ENCODE results near the gene WRAP53. TPM values are rescaled to one million over a fixed set of nuclear protein-coding genes. Genes with fewer than 3 reads are reported as not detected.

The WRAP53 gene
- total RNA-seq, 2 experiments from 2014 or later, result 24.8 to 30.7 TPM

- Histone ChIP-seq H3K9me3 (ENCODE audit: low read length) (no peaks in the 10 kb centered on the region), H3K4me1 (ENCODE audit: insufficient read depth, low read length, poor library complexity, severe bottlenecking) (peaks cover 27% of the 10 kb centered on the region), H3K36me3 (ENCODE audit: insufficient read depth, low read length) (peaks cover 49% of the 10 kb centered on the region), H3K9me2 (ENCODE audit: insufficient read depth, low read length) (no peaks in the 10 kb centered on the region), H3K4me3 (ENCODE audit: low read depth, low read length, poor library complexity, severe bottlenecking) (peak overlapping the region; percentile 92), H4K20me1 (ENCODE audit: insufficient read depth, low read length) (peaks cover 24% of the 10 kb centered on the region), H3K79me2 (ENCODE audit: insufficient read depth, low read depth, low read length) (peaks cover 68% of the 10 kb centered on the region), H3K4me2 (ENCODE audit: low read length) (peak overlapping the region; percentile 86), H2AFZ (ENCODE audit: low read length) (peak overlapping the region; percentile 89; the same call in 1 of the 2 replicates), H3K27ac (ENCODE audit: low read depth, low read length, poor library complexity, severe bottlenecking) (peak overlapping the region; percentile 93)
- BruUV-seq (replicated peaks), result TSS peak; percentile 92
- no peak for TF ChIP-seq EZH2phosphoT487 (IDR thresholded peaks at IDR 0.05; ENCODE audit: borderline replicate concordance, low read depth, low read length)
- no peak for TF ChIP-seq CTCF (conservative IDR thresholded peaks at IDR 0.05; ENCODE audit: low read length)
- intact Hi-C loops (cut with micrococcal nuclease; ENCODE audit: unreplicated experiment), result loop anchor here (1.0 to 5.0 kb wide), 8 partner anchors 60 to 691 kb away; partner anchors contain the start of genes FXR2, KCTD11, KRABD2 and POLR2A
- POLR2A ChIA-PET, result interaction anchor here (0.6 to 2.7 kb wide), 11 partner anchors 8 to 609 kb away, joined by 3 to 10 read pairs (median 3); partner anchors contain the start of genes FXR2, SAT2 and SLC25A35
- CTCF ChIA-PET (ENCODE audit: unreplicated experiment), result interaction anchor here (0.6 kb wide), 1 partner anchor 57 kb away, joined by 11 read pairs; no protein-coding TSS in a partner anchor
- DNase-seq (ENCODE audit: low spot score), result peak; percentile 92
Observed at GRCh38 chr17:7686222-7687071, 1.8 kb upstream of the WRAP53 start.

GRCh38 chr17:7687072-7687907 is 987 bp upstream of the WRAP53 start, which contains the start of gene TP53:
TSS of gene TP53 (minus strand) at chr17:7687490. CDS start at chr17:7676594, 10,896 bp downstream.
- H3K36me3 ChIP-seq (ENCODE audit: insufficient read depth, low read length), result peaks cover 49% of the 10 kb centered on the region
- TSS peak; percentile 77 for BruUV-seq (replicated peaks)
- CTCF ChIA-PET (ENCODE audit: unreplicated experiment), result interaction anchor here (0.6 kb wide), 1 partner anchor 56 kb away, joined by 11 read pairs; no protein-coding TSS in a partner anchor

More at GRCh38 chr17:7687072-7687907, 987 bp upstream of the WRAP53 start, which contains the start of gene TP53:
- H3K79me2 ChIP-seq (ENCODE audit: insufficient read depth, low read depth, low read length), result peaks cover 64% of the 10 kb centered on the region
- peak within 1 kb of the TSS; percentile 98 for H3K4me2 ChIP-seq (ENCODE audit: low read length)
- H3K9me2 ChIP-seq (ENCODE audit: insufficient read depth, low read length), result no peaks in the 10 kb centered on the region
- peak within 1 kb of the TSS; percentile 93 for H3K27ac ChIP-seq (ENCODE audit: low read depth, low read length, poor library complexity, severe bottlenecking)
- H3K4me1 ChIP-seq (ENCODE audit: insufficient read depth, low read length, poor library complexity, severe bottlenecking), result peaks cover 27% of the 10 kb centered on the region
- intact Hi-C loops (cut with micrococcal nuclease; ENCODE audit: unreplicated experiment), result loop anchor here (1.0 to 5.0 kb wide), 7 partner anchors 60 to 690 kb away; partner anchors contain the start of genes KCTD11, KRABD2, POLR2A and SAT2
- H3K9me3 ChIP-seq (ENCODE audit: low read length), result no peaks in the 10 kb centered on the region
- POLR2A ChIA-PET, result interaction anchor here (0.6 to 2.7 kb wide), 13 partner anchors 14 to 608 kb away, joined by 3 to 10 read pairs (median 3); partner anchors contain the start of genes FXR2, MPDU1, SAT2 and SLC25A35
- peaks cover 24% of the 10 kb centered on the region for H4K20me1 ChIP-seq (ENCODE audit: insufficient read depth, low read length)
- DNase-seq (ENCODE audit: low spot score), result peak; percentile 96
- peak within 1 kb of the TSS; percentile 92 for H3K4me3 ChIP-seq (ENCODE audit: low read depth, low read length, poor library complexity, severe bottlenecking)
- H2AFZ ChIP-seq (ENCODE audit: low read length), result peak within 1 kb of the TSS; percentile 89; the same call in 1 of the 2 replicates
- no peak for TF ChIP-seq CTCF (conservative IDR thresholded peaks at IDR 0.05; ENCODE audit: low read length)
- no peak for TF ChIP-seq EZH2phosphoT487 (IDR thresholded peaks at IDR 0.05; ENCODE audit: borderline replicate concordance, low read depth, low read length)
